Activated naive CD4-positive, alpha-beta T cell treated with anti-CD3 and anti-CD28 coated beads for 36 hours (primary cell): ENCODE data around the gene CCDC12. TPM values are rescaled to one million over a fixed set of nuclear protein-coding genes. Genes with fewer than 3 reads are reported as not detected.

Source experiments
- CTCF ChIA-PET: fragments of 350-600 bp; sonication (Branson Sonifier 250); formaldehyde crosslinking; loops from one replicate; lab custom pipeline; 2021; ENCODE audit warnings: antibody characterized with exemption; lab: Charles Lee
- DNase-seq: peaks from one replicate; pipeline ENCODE4 v3.0.0-alpha.2; 2020
- H3K27ac Mint-ChIP-seq: one replicate; pipeline ENCODE4 v1.8.0; 2021; ENCODE audit warnings: mild to moderate bottlenecking, mixed read lengths
- H3K27me3 Mint-ChIP-seq: one replicate; pipeline ENCODE4 v1.8.0; 2021; ENCODE audit warnings: low read depth, mixed read lengths
- H3K36me3 Mint-ChIP-seq: one replicate; pipeline ENCODE4 v1.8.0; 2021; ENCODE audit warnings: low read depth, mixed read lengths
- H3K4me1 Mint-ChIP-seq: one replicate; pipeline ENCODE4 v1.8.0; 2021; ENCODE audit warnings: low read depth, mixed read lengths
- H3K4me3 Mint-ChIP-seq: one replicate; pipeline ENCODE4 v1.8.0; 2021; ENCODE audit warnings: mild to moderate bottlenecking, moderate library complexity, mixed read lengths
- H3K9me3 Mint-ChIP-seq: one replicate; pipeline ENCODE4 v1.8.0; 2021; ENCODE audit warnings: mixed read lengths
- intact Hi-C: fragments of 100-400 bp; cut with micrococcal nuclease; formaldehyde crosslinking; loops from one replicate; pipeline ENCODE4 v1.15.1; 2023
- total RNA-seq, 2 experiments: library from RNA; stranded (reverse); gene quantifications; one replicate each; pipeline ENCODE4 v1.2.3, GENCODE V29; 2021

CCDC12 gene
- total RNA-seq, 2 experiments from 2014 or later: 37.6 to 43.0 TPM

DNA sequence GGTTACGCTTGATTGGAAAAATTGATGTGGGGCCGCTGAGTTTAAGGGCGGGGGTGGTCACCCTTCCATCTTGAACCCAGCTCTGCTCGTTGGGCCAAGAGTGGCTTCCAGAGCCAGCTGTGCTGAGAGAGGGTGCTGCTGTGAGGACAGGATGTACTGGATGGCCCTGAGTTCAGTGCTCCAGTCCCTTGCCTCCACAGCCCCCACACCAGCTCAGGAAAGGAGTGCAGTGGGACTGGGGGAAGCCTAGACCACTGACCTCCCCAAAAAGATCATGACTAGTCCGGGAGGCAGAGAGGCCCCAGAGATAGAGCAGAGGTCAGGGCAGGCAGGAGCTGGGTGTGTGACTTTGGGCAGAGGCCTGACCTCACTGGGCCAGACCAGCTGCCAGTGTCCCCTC is 103.0 kb downstream of the CCDC12 start:
- peaks cover 6% of the 10 kb centered on the region for H3K4me1 Mint-ChIP-seq
- H3K4me3 Mint-ChIP-seq: no peak overlapping the region
- no peak for DNase-seq
- H3K9me3 Mint-ChIP-seq: no peaks in the 10 kb centered on the region
- intact Hi-C loops: no loop called here
- CTCF ChIA-PET: interaction anchor here (1.7 kb wide), 2 partner anchors 14 to 125 kb away, joined by 3 to 4 read pairs; no protein-coding TSS in a partner anchor
- H3K27me3 Mint-ChIP-seq: no peaks in the 10 kb centered on the region
- no peak overlapping the region for H3K27ac Mint-ChIP-seq
- H3K36me3 Mint-ChIP-seq: no peaks in the 10 kb centered on the region

Other genes with a start within 250 kb of the CCDC12 start
- gene MYL3, start 113.3 kb downstream of the CCDC12 start, total RNA-seq: not detected
- not detected for gene PTH1R, start 99.0 kb downstream of the CCDC12 start, total RNA-seq
- gene NBEAL2, start 2.9 kb upstream of the CCDC12 start, total RNA-seq: 10 to 100 TPM; 85.0 to 92.4 TPM
- gene SETD2, start 187.4 kb upstream of the CCDC12 start, total RNA-seq: 10 to 100 TPM; 27.7 to 28.1 TPM